Measurements from ENCODE around the gene SRP72. TPM values are rescaled to one million over a fixed set of nuclear protein-coding genes. Genes with fewer than 3 reads are reported as not detected.

The SRP72 gene
- polyA plus RNA-seq, 1 of the 3 experiments (the other 2 are of a cell fraction), result 47.6 TPM

GRCh38 chr4:56469489-56470210 is 2.2 kb downstream of the SRP72 start:
- Histone ChIP-seq H3K27ac (ENCODE audit: low read depth in 2 of 2, low read length in 1 of 2) (no peak overlapping the region), H4K20me1 (ENCODE audit: insufficient read depth) (peaks cover 17% of the 10 kb centered on the region), H3K9me3 (no peaks in the 10 kb centered on the region), H3K4me3 (ENCODE audit: low read depth in 2 of 2, low read length in 1 of 2) (no peak overlapping the region), H3K9ac (peak overlapping the region; percentile 94; the same call in 1 of the 2 replicates), H3K36me3 (replicated peaks in 1 of 2; ENCODE audit: control insufficient read depth in 1 of 2, insufficient read depth in 2 of 2, low read length in 1 of 2) (peaks cover 30 to 49% of the 10 kb centered on the region in 2 experiments), H3K4me1 (ENCODE audit: control insufficient read depth in 1 of 2, insufficient read depth in 2 of 2, low read depth in 1 of 2, low read length in 1 of 2) (peaks cover 0 to 16% of the 10 kb centered on the region in 2 experiments; a peak in 2 of 4 replicates), H3K79me2 (ENCODE audit: insufficient read depth) (peaks cover 85% of the 10 kb centered on the region), H3F3A (replicated peaks; ENCODE audit: insufficient read depth) (no peaks in the 10 kb centered on the region), H2AFZ (ENCODE audit: low read depth) (no peak overlapping the region), H3K4me2 (peak overlapping the region; percentile 95), H3K27me3 (ENCODE audit: insufficient read depth) (no peaks in the 10 kb centered on the region), H3K9me2 (no peaks in the 10 kb centered on the region)
- WGBS (ENCODE audit: low lambda C conversion rate), result 73% methylated on average over 6 of the region's 6 CpGs
- TF ChIP-seq ZBTB33 (IDR thresholded peaks at IDR 0.05; ENCODE audit: borderline replicate concordance, low read depth), result no peak
- TF ChIP-seq JUND (IDR thresholded peaks at IDR 0.05), result no peak
- TF ChIP-seq RFX5 (IDR thresholded peaks at IDR 0.05; ENCODE audit: low read length), result no peak
- TF ChIP-seq MEF2A (IDR thresholded peaks at IDR 0.05; ENCODE audit: borderline replicate concordance, low read depth), result no peak
- no peak for TF ChIP-seq GABPA (IDR thresholded peaks at IDR 0.05; ENCODE audit: low read depth)
- no peak for TF ChIP-seq RXRA (IDR thresholded peaks at IDR 0.05; ENCODE audit: borderline replicate concordance, low read depth)
- no peak for TF ChIP-seq MXI1 (IDR thresholded peaks at IDR 0.05; ENCODE audit: low read depth, low read length)
- TF ChIP-seq, protein P1, sequence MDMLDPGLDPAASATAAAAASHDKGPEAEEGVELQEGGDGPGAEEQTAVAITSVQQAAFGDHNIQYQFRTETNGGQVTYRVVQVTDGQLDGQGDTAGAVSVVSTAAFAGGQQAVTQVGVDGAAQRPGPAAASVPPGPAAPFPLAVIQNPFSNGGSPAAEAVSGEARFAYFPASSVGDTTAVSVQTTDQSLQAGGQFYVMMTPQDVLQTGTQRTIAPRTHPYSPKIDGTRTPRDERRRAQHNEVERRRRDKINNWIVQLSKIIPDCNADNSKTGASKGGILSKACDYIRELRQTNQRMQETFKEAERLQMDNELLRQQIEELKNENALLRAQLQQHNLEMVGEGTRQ (IDR thresholded peaks at IDR 0.05; ENCODE audit: borderline replicate concordance, low read depth, low read length), result no peak
- TF ChIP-seq FOSL2 (IDR thresholded peaks at IDR 0.05; ENCODE audit: borderline replicate concordance, low read depth), result no peak
- no peak for TF ChIP-seq SMC3 (IDR thresholded peaks at IDR 0.05; ENCODE audit: low read depth, low read length)
- DNase-seq, result no peak
- CTCF ChIA-PET, result interaction anchor here (1.1 to 1.6 kb wide), 3 partner anchors 15 to 76 kb away, joined by 3 to 4 read pairs (median 4); no protein-coding TSS in a partner anchor
- POLR2A ChIA-PET, result no interaction called here

DNA sequence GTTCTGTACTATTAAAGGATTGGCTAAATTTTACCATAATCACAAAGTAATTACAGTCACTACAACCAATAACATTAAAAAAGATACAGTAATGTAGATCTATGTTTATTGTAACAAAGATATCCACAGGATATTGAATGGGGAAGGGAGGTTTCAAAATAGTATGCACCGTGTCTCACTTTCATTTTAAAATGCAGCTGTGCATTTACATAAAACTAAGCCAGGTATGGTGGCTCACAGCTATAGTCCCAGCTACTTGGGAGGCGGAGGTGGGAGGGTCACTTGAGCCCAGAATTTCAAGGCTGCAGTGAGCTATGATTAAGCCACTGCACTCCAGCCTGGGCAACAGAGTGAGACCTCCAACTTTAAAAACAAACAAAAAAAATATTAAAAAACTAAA is 8.5 kb downstream of the SRP72 start:
- CTCF ChIA-PET, result interaction anchor here (1.2 kb wide), 1 partner anchor 19 kb away, joined by 3 read pairs; no protein-coding TSS in a partner anchor
- H2AFZ ChIP-seq (ENCODE audit: low read depth), result no peak overlapping the region
- H3K27me3 ChIP-seq (ENCODE audit: insufficient read depth), result no peaks in the 10 kb centered on the region
- no peaks in the 10 kb centered on the region for H4K20me1 ChIP-seq (ENCODE audit: insufficient read depth)
- no peak for DNase-seq
- no peak overlapping the region for H3K9ac ChIP-seq
- H3K4me1 ChIP-seq (ENCODE audit: control insufficient read depth in 1 of 2, insufficient read depth in 2 of 2, low read depth in 1 of 2, low read length in 1 of 2), result no peaks in the 10 kb centered on the region
- peaks cover 71 to 94% of the 10 kb centered on the region in 2 experiments for H3K36me3 ChIP-seq (replicated peaks in 1 of 2; ENCODE audit: control insufficient read depth in 1 of 2, insufficient read depth in 2 of 2, low read length in 1 of 2)
- no peaks in the 10 kb centered on the region for H3K9me2 ChIP-seq
- H3K9me3 ChIP-seq, result no peaks in the 10 kb centered on the region
- POLR2A ChIA-PET, result no interaction called here
- WGBS (ENCODE audit: low lambda C conversion rate), result 100% methylated on average over 2 of the region's 2 CpGs
- H3K27ac ChIP-seq (ENCODE audit: low read depth in 2 of 2, low read length in 1 of 2), result no peak overlapping the region
- H3K4me2 ChIP-seq, result no peak overlapping the region
- no peaks in the 10 kb centered on the region for H3F3A ChIP-seq (replicated peaks; ENCODE audit: insufficient read depth)
- H3K4me3 ChIP-seq (ENCODE audit: low read depth in 2 of 2, low read length in 1 of 2), result no peak overlapping the region
- peaks cover 25% of the 10 kb centered on the region for H3K79me2 ChIP-seq (ENCODE audit: insufficient read depth)
- TF ChIP-seq RAD21 (IDR thresholded peaks at IDR 0.05; ENCODE audit: low read length) (no peak), EP300 (IDR thresholded peaks at IDR 0.05; ENCODE audit: borderline replicate concordance in 1 of 2, low read depth in 1 of 2, low read length in 1 of 2) (no peak), RCOR1 (IDR thresholded peaks at IDR 0.05; ENCODE audit: low read length) (no peak), NFIC (IDR thresholded peaks at IDR 0.05; ENCODE audit: borderline replicate concordance) (no peak), FOXJ3 (CRISPR knock-in tag; IDR thresholded peaks at IDR 0.05) (no peak), POLR2AphosphoS5 (IDR thresholded peaks at IDR 0.05; ENCODE audit: low read depth, low read length) (no peak), MEF2A (IDR thresholded peaks at IDR 0.05; ENCODE audit: borderline replicate concordance, low read depth) (no peak)
- TF ChIP-seq, protein P2, sequence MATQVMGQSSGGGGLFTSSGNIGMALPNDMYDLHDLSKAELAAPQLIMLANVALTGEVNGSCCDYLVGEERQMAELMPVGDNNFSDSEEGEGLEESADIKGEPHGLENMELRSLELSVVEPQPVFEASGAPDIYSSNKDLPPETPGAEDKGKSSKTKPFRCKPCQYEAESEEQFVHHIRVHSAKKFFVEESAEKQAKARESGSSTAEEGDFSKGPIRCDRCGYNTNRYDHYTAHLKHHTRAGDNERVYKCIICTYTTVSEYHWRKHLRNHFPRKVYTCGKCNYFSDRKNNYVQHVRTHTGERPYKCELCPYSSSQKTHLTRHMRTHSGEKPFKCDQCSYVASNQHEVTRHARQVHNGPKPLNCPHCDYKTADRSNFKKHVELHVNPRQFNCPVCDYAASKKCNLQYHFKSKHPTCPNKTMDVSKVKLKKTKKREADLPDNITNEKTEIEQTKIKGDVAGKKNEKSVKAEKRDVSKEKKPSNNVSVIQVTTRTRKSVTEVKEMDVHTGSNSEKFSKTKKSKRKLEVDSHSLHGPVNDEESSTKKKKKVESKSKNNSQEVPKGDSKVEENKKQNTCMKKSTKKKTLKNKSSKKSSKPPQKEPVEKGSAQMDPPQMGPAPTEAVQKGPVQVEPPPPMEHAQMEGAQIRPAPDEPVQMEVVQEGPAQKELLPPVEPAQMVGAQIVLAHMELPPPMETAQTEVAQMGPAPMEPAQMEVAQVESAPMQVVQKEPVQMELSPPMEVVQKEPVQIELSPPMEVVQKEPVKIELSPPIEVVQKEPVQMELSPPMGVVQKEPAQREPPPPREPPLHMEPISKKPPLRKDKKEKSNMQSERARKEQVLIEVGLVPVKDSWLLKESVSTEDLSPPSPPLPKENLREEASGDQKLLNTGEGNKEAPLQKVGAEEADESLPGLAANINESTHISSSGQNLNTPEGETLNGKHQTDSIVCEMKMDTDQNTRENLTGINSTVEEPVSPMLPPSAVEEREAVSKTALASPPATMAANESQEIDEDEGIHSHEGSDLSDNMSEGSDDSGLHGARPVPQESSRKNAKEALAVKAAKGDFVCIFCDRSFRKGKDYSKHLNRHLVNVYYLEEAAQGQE (IDR thresholded peaks at IDR 0.05; ENCODE audit: low read depth, low read length), result no peak
- TF ChIP-seq, protein P3, sequence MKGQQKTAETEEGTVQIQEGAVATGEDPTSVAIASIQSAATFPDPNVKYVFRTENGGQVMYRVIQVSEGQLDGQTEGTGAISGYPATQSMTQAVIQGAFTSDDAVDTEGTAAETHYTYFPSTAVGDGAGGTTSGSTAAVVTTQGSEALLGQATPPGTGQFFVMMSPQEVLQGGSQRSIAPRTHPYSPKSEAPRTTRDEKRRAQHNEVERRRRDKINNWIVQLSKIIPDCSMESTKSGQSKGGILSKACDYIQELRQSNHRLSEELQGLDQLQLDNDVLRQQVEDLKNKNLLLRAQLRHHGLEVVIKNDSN (IDR thresholded peaks at IDR 0.05; ENCODE audit: borderline replicate concordance, low read depth), result no peak
